Esophagus muscularis mucosa (tissue), 3 donors: ENCODE data around the gene PNISR.

Experiments used
- CTCF ChIP-seq, 3 experiments: fragments of 200-600 bp in 2 of 3; fragments of 450-650 bp in 1 of 3; sonication (generic) in 2 of 3; IDR thresholded peaks; one replicate each; pipeline ENCODE4 v1.5.1; 2017 to 2019; ENCODE audit warnings: antibody characterized with exemption in 3 of 3, mild to moderate bottlenecking in 2 of 3, moderate library complexity in 1 of 3
- EP300 ChIP-seq: sonication (generic); formaldehyde crosslinking; IDR thresholded peaks from one replicate; pipeline ENCODE4 v1.6.1; 2017; ENCODE audit warnings: antibody characterized with exemption

DNA sequence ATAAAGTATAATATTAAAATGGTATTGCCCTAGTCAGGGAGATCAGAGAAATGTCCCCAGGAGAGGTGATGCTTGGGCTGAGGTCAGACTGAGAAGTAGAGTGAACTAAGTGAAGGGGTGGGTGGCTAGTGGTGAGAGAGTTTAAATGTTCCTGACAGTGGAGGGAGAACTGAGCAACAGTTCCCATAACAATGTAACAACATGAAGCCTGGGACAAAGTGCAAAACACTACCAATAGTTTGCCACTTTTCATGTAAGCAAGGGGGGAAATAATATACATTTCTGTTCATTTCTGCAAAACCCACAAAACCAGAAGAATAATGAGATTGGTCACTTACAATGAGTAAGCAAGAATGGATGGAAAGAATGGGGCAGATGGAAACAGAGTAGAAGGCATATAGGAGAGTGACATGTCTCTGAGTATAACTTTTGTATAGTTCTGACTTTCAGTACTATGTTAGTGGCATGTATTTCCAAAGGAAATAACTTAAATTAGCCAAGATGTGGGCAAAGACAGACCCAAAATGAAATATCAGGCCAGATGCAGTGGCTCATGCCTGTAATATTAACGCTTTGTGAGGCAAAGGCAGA, 62.3 kb downstream of the PNISR start:
- no peak for TF ChIP-seq EP300
- no peak for TF ChIP-seq CTCF (IDR thresholded peaks at IDR 0.05)
